Breast epithelium (tissue), 4 donors: Measurements from ENCODE around the gene LIPT2. TPM values are rescaled to one million over a fixed set of nuclear protein-coding genes. Genes with fewer than 3 reads are reported as not detected.

Source experiments
- DNase-seq, 2 donors: peaks; one replicate each; pipeline ENCODE4 v3.0.0-alpha.2; 2019; ENCODE audit warnings: low spot score in 2 of 2
- H3K27ac ChIP-seq, 2 donors: fragments of 200-600 bp; sonication (generic) in 1 of 2; one replicate each; pipeline ENCODE4 v1.5.1; 2016 to 2019; ENCODE audit warnings: mild to moderate bottlenecking in 1 of 2
- H3K27me3 ChIP-seq, 2 donors: fragments of 200-600 bp; sonication (generic) in 1 of 2; one replicate each; pipeline versions ENCODE4 v1.5.1 to v1.6.0; 2017 to 2019; ENCODE audit warnings: control low read depth in 1 of 2, mild to moderate bottlenecking in 1 of 2
- H3K36me3 ChIP-seq: fragments of 200-600 bp; one replicate; pipeline ENCODE4 v1.5.1; 2019
- H3K4me1 ChIP-seq, 2 donors: fragments of 200-600 bp; sonication (generic); one replicate each; pipeline ENCODE4 v1.5.1; 2016 to 2019; ENCODE audit warnings: control low read depth in 1 of 2
- H3K4me3 ChIP-seq, 3 donors: fragments of 200-600 bp; sonication (generic); 1 replicate in 2 of 3; 2 replicates in 1 of 3; pipeline ENCODE4 v1.5.1; 2016 to 2019; ENCODE audit warnings: mild to moderate bottlenecking in 3 of 3, moderate library complexity in 2 of 3
- H3K9me3 ChIP-seq, 2 donors: fragments of 200-600 bp; sonication (generic) in 1 of 2; one replicate each; pipeline ENCODE4 v1.5.1; 2016 to 2019; ENCODE audit warnings: control low read depth in 1 of 2
- POLR2A ChIP-seq: fragments of 450-650 bp; IDR thresholded peaks from one replicate; pipeline ENCODE4 v1.6.1; 2016; ENCODE audit warnings: antibody characterized with exemption, mild to moderate bottlenecking, moderate library complexity
- POLR2AphosphoS5 ChIP-seq, 3 donors: sonication (generic); formaldehyde crosslinking; IDR thresholded peaks; one replicate each; pipeline ENCODE4 v1.6.1; 2017; ENCODE audit warnings: antibody characterized with exemption in 3 of 3
- intact Hi-C: fragments of 100-400 bp; cut with DNase I; formaldehyde crosslinking; loops from one replicate; pipeline ENCODE4 v1.15.1; 2023; ENCODE audit warnings: low total_unique reads
- total RNA-seq, 3 donors: library from RNA; depleted of rRNA; stranded (reverse); fragments of >200 nt; gene quantifications; one replicate each; pipeline ENCODE4 v1.1.0, GENCODE V29; 2016
- TF ChIP-seq, protein P1 (sequence below), 3 donors: fragments of 450-650 bp; IDR thresholded peaks; one replicate each; pipeline ENCODE4 v1.5.1; 2016 to 2017; ENCODE audit warnings: antibody characterized with exemption in 3 of 3, mild to moderate bottlenecking in 3 of 3, moderate library complexity in 3 of 3

LIPT2 gene
- total RNA-seq, 3 donors from 2014 or later = 2.0 to 13.5 (median 9.8) TPM

DNA sequence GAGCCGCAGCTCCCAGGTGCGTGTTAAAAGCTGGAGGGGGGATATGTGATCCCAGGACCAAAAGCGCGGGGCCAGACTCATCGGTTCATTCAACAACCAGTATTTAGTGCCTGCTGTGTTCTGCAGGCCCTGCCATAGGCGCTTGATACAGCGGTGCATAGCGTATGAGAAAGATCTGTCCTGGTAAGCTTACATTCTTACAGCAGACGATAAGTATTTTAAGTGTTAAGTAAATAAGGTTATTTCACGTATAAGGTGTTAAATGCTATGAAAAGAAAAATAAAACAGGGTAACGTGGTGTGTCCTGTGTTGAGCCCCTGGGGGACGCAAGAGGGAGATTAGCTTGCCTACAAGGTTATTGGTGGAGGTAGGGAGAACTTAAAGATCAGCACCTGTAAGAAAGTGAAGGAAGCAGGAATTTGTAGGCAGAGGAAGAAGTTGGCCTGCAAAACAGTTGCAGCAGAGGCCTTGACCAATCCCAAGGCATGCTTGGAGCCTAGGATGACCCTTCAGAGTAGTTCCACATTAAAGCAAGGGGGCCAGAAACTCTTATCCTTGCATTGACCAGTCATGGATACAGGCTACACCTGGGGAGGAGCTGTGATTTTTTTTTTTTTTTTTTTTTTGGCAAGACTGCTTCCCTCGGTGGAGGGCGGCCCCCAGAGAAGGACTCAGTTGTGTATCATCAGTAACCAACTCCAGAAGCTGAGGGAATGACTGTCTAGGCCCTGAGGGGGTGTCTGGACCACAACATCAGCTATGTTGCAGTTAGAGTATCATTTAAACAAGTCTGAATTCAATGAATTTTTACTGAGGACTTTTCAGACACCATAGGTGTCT, 487 bp upstream of the LIPT2 start:
- H3K27ac ChIP-seq = peak overlapping the region; percentile 92 to 99

DNA sequence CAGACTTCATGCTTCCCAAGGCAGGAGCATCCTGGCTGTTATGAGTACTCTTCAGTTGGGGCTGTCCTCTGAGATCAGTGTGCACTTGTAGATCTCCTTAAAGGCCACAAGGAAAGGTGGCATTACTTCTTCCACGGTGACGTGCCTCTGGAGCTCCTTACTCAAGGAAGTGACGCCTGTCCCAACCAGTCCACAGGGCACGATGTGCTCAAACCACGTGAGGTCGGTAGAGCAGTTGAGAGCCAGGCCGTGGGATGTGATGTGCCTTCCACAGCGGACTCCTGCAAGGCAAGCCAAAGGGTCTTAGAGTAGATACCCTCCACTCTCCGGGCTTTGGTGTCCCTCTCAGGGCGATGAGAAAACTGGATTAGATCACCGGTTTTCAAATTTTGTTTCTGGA, 1.4 kb downstream of the LIPT2 start:
- intact Hi-C loops = no loop called here
- TF ChIP-seq POLR2A = no peak
- TF ChIP-seq, protein P1, sequence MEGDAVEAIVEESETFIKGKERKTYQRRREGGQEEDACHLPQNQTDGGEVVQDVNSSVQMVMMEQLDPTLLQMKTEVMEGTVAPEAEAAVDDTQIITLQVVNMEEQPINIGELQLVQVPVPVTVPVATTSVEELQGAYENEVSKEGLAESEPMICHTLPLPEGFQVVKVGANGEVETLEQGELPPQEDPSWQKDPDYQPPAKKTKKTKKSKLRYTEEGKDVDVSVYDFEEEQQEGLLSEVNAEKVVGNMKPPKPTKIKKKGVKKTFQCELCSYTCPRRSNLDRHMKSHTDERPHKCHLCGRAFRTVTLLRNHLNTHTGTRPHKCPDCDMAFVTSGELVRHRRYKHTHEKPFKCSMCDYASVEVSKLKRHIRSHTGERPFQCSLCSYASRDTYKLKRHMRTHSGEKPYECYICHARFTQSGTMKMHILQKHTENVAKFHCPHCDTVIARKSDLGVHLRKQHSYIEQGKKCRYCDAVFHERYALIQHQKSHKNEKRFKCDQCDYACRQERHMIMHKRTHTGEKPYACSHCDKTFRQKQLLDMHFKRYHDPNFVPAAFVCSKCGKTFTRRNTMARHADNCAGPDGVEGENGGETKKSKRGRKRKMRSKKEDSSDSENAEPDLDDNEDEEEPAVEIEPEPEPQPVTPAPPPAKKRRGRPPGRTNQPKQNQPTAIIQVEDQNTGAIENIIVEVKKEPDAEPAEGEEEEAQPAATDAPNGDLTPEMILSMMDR (IDR thresholded peaks at IDR 0.05) = no peak
- TF ChIP-seq POLR2AphosphoS5 (IDR thresholded peaks at IDR 0.05) = no peak
- no peak overlapping the region for H3K27ac ChIP-seq
- H3K4me3 ChIP-seq = no peak overlapping the region
- H3K9me3 ChIP-seq = no peaks in the 10 kb centered on the region
- H3K27me3 ChIP-seq = no peaks in the 10 kb centered on the region
- no peak for DNase-seq
- H3K4me1 ChIP-seq = no peaks in the 10 kb centered on the region
- no peaks in the 10 kb centered on the region for H3K36me3 ChIP-seq

More for the DNA sequence above, 487 bp upstream of the LIPT2 start:
- intact Hi-C loops = no loop called here
- TF ChIP-seq POLR2A (no peak), POLR2AphosphoS5 (IDR thresholded peaks at IDR 0.05) (no peak)
- TF ChIP-seq, protein P1 (IDR thresholded peaks at IDR 0.05) = no peak
- Histone ChIP-seq H3K4me1 (no peaks in the 10 kb centered on the region), H3K9me3 (no peaks in the 10 kb centered on the region), H3K4me3 (peak overlapping the region; percentile 74 to 95 (median 84)), H3K36me3 (no peaks in the 10 kb centered on the region), H3K27me3 (no peaks in the 10 kb centered on the region)
- no peak for DNase-seq

DNA sequence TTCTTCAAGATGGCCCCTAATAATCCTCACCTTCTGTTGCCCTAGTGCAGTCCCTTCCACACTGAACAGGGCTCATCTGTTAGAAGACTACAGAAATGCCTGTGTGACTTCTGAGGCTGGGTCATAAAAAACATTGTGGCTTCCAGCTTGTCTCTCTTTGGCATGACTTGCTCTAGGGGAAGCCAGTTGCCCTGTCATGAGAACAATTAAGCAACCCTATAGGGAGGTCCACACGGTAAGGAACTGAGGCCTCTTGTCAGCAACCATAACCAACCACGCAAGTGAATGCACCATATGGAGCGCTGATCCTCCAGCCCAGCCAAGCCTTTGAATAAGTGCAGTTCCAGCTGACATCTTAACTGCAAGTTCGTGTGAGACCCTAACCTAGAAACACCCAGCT, 2.6 kb downstream of the LIPT2 start:
- Histone ChIP-seq H3K27ac (no peak overlapping the region), H3K4me1 (no peaks in the 10 kb centered on the region), H3K27me3 (no peaks in the 10 kb centered on the region), H3K4me3 (no peak overlapping the region), H3K9me3 (no peaks in the 10 kb centered on the region), H3K36me3 (no peaks in the 10 kb centered on the region)
- intact Hi-C loops = no loop called here
- TF ChIP-seq, protein P1 (IDR thresholded peaks at IDR 0.05) = no peak
- no peak for TF ChIP-seq POLR2A
- TF ChIP-seq POLR2AphosphoS5 (IDR thresholded peaks at IDR 0.05) = no peak
- DNase-seq = no peak

DNA sequence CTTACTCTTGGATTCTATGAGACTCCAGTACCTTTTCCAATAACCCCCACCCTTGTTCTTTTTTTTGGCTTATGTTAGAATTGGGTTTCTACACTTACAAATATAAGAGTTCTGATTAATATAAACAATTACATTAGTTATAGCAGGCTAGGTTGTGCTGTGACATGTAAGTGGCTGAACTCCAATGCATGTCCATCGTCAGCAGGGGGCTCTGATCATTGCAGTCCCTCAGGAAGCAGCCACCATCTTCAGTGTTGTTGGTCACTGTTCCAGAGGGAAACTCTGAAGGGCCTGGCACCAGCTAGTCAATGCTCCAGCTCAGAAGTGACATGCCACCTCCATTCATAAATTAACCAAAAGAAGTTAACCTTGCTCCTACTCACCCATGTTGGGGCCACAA, 5.6 kb downstream of the LIPT2 start:
- H3K27me3 ChIP-seq = no peaks in the 10 kb centered on the region
- intact Hi-C loops = no loop called here
- H3K4me3 ChIP-seq = no peak overlapping the region
- no peak overlapping the region for H3K27ac ChIP-seq
- no peaks in the 10 kb centered on the region for H3K4me1 ChIP-seq
- DNase-seq = no peak
- TF ChIP-seq POLR2AphosphoS5 (IDR thresholded peaks at IDR 0.05) = no peak
- TF ChIP-seq POLR2A = no peak
- TF ChIP-seq, protein P1 (IDR thresholded peaks at IDR 0.05) = no peak
- H3K9me3 ChIP-seq = no peaks in the 10 kb centered on the region
- no peaks in the 10 kb centered on the region for H3K36me3 ChIP-seq

DNA sequence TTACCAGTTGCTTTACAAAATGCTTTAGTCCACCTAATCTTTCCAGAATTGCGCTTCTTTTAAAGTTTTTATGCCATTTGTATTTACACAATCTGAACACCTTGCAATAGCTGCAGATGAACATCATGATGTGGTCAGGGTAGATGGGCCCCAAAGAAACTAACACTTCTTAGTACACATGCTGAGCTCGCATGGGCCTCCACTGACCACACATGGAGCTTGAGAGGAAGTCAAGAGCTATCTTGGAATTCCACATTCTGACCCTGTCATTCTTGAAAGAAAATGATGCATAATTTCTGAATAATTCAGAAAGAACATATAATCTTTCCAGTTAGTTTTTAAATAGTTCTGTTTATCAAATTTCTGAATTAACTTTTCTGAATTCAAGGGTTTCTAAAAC, 7.7 kb downstream of the LIPT2 start:
- no peak overlapping the region for H3K4me3 ChIP-seq
- TF ChIP-seq, protein P1 (IDR thresholded peaks at IDR 0.05) = no peak
- TF ChIP-seq POLR2AphosphoS5 (IDR thresholded peaks at IDR 0.05) = no peak
- TF ChIP-seq POLR2A = no peak
- DNase-seq = no peak
- no peaks in the 10 kb centered on the region for H3K4me1 ChIP-seq
- no peak overlapping the region for H3K27ac ChIP-seq
- H3K36me3 ChIP-seq = no peaks in the 10 kb centered on the region
- intact Hi-C loops = no loop called here
- no peaks in the 10 kb centered on the region for H3K27me3 ChIP-seq
- H3K9me3 ChIP-seq = no peaks in the 10 kb centered on the region
